ENCODE data around the gene ATF7.
"Not testable (repeated sequence)": the region's sequence is repeated elsewhere in the genome, so short reads cannot be mapped to it uniquely, and the experiment has no call there.

ATF7 gene

DNA sequence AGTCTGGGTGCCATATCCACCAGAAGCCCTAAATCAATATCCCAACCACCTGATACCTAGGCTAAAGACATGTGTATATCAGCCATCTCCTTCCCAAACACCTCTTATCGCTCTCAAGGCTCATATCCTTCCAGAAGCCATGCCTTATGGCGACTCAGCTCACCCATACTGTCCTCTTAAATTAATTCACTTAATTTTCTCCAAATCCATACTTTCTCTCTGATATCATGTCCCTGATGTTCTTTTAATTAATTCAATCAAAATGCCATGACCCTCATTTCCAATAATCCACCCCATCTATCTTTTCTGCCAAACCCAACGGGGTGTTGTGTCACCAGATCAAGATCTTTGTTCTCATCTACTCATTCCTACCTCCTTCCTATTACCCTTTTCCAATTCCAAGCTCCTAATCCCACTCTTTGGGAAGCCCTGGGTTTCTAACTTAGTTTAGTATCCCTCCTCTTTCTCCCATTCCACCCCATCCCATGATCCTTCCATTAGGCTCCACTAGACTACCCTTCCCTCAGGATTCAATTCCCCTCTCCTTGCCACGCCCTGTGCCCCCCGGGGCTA is 723 bp downstream of the ATF7 start:
- no peak for DNase-seq

DNA sequence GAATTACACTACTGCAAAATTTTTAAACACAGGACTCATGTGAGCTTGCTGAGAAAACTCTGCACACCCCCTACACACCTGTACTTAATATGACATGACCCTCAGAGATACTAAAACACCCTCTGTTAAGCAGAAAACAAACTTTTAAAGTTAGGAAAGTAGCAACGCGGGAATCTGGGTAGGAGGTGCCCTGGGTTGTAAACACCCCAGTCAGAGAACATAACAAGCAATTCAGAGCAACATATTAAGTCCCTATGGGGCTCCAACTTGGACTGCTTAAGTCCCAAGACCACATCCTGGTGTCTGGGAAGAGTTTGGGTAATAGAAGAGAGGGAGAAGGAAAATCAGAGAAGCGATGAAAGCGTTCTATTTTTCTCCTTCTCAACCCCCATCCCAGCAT is 1.2 kb downstream of the ATF7 start:
- no peak for DNase-seq

DNA sequence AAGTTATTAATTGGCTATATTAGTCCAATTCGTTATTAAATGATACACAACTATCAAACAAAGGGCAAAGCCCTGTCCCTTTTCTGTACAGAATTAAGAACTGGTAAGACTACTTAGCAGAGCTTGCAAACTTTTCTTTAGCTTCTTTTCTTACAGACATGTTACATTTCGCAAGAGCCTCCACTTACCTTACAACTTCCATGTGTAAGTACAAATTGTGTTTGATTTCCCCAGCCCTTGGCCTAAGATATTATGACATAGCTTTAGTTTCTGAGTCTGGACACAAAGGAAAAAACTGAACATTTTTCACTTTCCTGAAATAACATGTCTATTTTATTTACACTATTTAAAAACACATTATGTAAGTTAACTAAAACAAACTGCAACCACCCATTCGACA is 1.7 kb downstream of the ATF7 start:
- DNase-seq: no peak

DNA sequence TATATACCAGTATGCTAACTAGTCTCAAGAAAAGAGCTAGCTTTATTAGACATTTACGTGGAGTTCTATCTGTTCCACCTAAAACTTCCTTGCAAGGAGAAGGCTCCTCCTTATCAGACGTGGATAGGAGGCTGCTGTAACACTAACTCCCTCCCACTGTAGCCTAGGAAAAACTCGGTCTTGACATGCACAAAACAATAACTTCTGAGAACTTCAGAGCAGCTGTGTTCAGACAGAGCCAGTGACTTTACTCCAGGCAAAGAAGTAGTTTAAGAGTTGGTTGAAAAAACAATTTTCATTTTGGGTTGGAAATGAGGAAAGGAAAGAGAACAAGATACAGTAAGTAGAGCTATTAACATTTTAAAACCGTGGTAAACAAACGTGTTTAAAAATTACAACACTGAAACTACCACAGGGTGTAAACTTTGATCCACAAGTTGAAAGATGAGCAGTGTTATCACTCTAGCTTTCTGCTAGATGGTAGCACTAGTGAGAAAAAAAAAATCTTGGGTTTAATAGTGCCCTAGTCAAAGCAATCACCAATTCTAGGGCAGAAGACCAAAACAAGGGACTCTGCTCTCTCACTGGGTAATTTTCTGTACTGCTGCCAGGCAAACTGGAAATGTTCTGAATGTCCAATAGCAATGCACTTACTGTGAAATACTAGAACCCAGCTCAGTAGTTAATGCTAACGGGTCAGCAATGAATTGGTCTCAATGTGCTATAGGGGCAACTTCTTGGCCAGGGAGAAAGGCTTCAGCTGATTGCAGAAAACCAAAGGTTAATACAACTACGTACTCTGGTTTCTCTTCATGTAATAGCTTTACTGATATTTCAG is 2.4 kb downstream of the ATF7 start:
- no peak for DNase-seq

DNA sequence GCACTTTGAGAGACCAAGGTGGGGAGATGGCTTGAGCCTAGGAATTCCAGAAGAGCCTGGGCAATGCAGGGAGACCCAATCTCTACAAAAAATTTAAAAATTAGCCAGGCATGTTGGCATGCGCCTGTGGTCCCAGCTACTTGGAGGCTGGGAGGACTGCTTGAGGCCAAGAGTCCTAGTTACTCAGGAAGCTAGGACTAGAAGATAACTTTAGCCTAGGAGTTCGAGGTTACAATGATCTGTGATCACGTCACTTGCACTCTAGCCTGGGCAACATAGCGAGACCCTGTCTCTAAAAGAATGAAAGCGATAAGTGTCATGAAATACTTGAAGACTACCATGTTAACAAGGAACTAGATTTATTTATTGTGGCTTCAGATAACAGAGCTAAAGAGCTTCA is 3.5 kb downstream of the ATF7 start:
- DNase-seq: no peak

DNA sequence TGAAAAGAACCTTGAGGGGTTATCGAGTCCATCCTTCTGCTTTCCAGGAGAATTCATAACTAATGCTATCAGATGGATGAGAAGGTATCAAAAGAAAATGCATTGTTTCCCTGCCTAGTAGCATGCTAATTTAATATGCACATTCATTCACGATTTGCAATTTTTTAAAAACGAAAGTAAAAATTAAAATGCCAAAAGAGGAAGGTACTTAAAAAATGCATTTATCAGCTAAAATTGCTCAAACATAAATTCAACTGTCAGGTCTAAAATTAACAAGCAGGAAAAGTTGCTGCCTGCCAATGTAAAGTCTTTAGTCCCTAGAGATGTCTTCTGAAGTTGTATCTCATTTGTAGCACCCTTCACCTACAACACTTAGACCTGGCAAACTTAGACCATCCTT is 7.9 kb downstream of the ATF7 start:
- DNase-seq: no peak

DNA sequence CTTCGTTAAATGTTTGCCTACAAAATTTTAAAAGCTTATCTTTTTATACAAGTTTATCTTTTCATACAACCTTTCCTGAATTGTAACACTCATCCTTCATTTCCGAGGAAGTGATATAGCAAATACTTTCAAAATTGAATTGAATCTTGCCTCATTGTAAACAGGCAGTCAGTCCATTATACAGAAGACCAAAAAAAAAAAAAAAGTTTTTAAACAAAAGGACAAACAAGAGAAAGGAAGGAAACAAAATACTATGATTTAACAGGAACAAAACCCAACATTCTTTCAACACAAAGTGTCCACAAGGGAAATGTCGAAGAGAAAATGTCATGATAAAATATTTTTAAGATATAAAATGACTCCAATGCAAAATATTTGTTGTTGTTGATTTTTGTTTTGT is 8.5 kb downstream of the ATF7 start:
- no peak for DNase-seq

DNA sequence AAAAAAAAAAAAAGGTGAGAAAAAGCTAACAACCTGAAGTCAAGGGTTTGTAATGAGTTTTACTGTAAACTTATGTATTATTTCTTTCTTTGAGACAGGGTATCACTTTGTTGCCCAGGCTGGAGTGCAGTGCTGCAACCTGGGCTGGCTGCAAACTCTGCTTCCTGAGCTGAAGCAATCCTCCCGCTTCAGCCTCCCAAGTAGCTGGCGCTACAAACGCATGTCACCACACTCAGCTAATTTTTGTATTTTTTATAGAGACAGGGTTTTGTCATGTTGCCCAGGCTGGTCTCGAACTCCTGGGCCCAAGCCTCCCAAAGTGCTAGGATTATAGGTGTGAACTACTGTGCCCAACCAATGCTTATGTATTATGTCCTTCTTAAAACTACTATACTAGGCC is 9.2 kb downstream of the ATF7 start:
- DNase-seq: no peak

DNA sequence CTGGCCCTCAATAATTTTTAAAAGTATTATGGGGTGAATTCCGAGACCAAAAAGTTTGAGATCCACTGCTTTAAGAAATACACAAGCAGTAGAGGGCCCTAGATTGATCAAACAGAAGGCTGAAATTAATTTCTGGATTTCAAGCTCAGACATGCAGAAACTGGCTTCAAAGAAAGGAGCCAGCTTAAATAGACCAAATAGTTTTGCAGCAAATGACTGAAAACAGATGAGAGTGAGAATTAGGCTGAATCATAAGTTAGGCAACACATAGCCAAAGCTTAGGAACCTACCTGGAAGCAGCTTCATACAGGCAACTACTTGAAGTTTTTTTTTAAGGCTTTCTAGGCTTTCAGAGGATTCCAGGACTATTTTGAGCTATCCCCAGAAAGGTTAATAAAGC is 12.4 kb downstream of the ATF7 start:
- DNase-seq: no peak

DNA sequence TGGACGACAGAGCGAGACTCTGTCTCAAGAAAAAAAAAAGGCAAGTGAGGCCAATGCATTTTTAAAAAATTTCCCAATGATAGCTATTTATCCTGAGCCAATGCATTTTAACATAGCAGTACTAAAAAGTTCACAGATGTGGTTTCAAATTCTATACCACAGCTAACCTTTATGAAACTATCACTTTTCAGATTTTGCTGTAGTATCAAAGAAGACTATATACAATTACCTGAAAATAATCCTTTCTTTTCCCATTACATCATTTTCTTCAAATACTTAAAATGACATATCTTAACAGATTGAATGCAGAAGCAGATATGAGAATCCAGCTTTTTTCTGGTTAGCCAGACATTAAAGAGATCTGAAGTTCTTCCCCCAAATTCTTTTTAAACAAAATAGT is 13.2 kb downstream of the ATF7 start:
- DNase-seq: no peak

DNA sequence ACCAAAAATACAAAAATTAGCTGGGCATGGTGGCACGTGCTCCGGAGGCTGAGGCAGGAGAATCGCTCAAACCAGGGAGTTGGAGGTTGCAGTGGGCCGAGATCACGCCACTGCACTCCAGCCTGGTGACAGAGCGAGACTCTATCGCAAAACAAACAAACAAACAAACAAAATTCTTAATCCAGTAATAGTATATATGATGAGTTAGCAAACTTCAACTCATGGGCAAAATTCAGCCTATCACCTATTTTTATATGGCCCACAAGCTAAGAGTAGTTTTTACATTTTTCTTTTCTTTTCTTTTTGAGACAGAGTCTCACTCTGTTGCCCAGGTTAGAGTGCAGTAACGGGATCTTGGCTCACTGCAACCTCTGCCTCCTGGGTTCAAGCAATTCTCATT is 14.9 kb downstream of the ATF7 start:
- no peak for DNase-seq

DNA sequence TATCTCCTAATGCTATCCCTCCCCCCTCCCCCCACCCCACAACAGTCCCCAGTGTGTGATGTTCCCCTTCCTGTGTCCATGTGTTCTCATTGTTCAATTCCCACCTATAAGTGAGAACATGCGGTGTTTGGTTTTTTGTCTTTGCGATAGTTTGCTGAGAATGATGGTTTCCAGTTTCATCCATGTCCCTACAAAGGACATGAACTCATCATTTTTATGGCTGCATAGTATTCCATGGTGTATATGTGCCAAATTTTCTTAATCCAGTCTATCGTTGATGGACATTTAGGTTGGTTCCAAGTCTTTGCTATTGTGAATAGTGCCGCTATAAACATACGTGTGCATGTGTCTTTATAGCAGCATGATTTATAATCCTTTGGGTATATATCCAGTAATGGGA is 19.5 kb downstream of the ATF7 start:
- not testable (repeated sequence) for DNase-seq

DNA sequence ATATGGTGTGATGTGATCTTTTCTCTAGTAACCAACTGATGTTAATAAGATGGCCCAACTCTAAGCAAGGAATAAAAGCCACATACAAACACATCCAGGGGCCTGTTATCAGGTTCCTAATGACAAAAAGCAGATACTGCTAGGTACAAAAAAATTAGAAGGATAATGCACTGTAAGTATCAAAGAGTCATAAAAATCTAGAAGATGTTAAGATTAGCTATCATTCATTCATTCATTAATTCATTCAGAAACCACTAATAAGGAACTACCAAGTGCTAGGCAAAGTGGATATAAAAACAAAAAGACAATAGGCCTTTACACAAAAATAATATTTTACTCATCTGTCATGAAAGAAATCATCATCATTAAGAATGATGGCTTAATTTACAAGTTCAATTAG is 21.6 kb downstream of the ATF7 start:
- DNase-seq: no peak

DNA sequence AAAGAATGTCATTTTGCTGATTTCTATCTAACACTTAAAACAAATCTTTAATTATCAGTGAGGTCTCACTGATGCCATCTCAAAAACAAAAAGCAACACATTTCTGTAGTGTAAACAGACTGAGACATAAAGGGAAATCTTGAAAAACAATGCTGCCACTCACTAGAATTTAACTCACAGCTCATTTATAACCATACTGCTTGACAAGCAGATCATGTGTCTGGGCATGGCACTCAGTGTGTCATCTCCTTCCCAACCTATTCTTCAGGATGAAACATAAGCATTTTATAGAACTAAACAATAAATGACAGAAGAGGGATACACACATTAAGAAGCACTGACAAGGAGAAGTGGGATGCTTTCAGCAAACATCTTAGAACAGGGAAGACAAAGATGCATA is 22.4 kb downstream of the ATF7 start:
- DNase-seq: no peak

DNA sequence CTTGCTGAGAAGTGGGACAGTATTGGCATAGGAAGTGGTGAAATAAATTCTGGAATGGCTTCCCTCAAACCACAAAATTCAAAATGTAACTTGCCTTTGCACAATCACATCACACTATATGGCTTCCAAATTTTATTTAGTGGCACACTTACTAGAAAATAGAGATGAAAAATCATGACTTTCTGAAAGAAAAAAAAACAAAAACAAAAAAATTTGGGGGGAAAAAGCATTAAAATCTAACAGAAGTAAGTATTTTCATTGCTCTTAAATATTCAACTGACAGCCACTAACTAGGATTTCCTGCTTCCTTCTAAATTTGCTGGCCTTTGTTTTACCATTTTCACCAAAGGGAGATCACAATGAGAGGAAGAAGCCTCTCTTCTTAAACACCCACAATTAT is 23.0 kb downstream of the ATF7 start:
- no peak for DNase-seq

DNA sequence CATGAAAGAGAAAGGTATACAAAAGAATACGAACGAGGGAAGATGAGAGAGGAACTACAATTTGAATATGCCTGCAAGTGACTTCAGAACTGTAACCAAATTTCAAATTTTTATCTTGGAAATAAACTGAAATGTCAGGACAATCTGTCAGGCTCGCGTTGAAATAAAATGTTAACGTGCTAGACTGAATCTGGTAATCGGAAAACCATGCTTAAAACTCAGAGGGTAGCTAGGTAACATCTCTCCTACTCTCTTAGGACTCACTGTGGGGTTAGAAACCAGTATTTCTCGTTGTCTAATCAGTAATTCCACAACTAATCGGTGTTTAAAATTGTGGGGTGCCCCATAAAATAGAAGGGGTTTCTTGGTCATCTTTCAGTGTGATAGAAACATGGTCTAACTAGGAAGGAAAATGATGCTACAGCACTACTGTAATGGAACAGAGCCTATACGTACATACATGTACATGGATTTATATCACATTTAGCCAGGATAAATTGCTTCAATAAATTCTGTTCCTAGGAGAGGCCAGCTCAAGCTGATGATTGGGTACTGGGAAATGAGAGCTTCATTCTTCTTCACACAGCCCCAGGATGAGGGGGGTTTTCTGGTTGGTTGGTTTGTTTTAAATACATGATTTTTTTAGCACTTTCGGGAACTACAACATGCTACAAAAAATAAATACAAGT is 23.9 kb downstream of the ATF7 start:
- DNase-seq: no peak

DNA sequence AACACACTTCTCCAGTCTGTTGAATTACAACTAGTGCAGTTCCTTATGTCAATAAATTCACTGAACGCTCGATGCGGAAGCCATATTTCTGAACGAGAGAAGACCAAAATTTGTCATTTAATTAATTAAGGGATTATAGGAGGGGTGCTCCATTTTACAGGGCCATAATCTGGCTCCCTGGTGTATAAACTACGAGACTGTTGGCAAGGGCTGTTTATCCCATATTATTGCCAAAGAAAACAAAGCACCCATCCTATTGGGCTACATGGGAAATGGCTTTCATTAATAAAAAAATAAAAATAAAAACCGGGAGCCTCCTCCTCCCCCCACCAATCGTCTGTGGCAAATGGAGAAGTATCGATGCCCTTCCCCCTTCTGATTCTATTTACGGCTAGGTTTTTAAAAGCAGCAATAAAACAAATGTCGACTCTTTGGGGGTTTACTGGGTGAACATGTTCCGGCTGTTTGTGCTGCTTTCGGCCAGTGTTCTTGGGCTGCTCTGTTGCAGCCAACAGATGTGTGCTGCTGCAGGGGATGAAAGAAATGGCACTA is 24.8 kb downstream of the ATF7 start:
- DNase-seq: no peak

DNA sequence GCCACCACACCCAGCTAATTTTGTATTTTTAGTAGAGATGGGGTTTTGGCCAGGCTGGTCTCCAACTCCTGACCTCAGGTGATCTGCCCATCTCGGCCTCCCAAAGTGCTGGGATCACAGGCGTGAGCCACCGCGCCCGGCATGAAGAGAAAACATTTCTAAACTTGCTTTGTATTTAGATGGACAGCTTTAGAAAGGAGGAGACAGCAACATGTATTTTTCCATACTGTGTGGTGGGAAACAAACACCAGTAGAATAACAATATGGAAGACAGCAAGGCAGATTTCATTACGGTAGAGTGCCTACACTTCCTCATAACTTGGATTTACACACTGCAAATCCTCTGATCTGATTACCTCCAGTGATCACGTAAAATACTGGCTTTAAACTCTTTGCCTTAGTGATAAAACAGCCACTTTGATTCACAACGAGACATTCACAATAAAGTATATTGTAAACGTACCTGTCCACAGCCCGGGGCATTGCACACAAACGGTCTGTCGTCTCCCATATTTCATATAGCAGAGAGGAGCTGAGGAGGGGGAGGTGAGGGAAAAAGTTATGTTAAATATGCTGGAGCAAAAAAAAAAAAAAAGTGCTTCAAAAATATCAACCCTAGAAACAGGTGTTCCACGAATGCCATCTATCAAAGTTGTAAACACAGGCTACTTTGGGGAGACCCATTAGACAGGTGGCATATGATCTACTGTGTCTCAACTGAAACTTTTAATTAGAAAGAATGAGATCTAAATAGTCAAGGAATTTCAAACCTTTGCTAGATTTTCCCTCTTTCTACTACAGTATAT is 25.5 kb downstream of the ATF7 start:
- no peak for DNase-seq

DNA sequence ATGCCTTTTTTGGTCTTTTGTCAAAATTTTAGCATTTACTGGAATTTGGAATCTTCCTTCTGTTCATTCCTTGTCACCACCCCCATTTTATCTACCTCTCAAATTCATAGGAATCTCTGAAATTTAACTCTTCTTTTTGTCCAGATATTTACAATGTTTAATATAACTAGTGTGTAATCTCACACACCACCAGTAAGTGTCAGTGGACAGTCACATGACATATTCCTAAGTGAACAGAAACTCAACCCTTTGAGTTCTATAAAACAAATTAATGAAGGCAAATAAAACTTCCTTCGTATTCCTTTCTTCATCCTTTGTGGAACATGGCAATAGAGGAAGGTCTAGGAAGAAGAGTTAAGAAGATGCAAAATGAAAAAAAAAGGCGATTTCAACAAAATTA is 26.6 kb downstream of the ATF7 start:
- DNase-seq: no peak

DNA sequence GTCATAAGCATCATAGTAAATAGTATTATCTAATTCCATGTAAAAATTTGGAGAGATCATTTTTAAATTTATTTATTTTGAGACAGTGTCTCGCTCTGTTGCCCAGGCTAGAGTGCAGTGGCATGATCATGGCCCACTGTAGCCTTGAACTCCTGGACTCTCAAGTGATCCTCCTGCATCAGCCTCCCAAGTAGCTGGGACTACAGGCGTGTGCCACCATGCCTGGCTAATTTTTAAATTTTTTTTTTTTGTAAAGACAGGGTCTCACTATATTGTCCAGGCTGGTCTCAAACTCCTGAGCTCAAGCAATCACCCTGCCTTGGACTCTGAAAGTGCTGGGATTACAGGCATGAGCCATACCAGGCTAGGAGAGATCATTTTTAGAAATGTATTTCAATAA is 27.2 kb downstream of the ATF7 start:
- DNase-seq: not testable (repeated sequence)

DNA sequence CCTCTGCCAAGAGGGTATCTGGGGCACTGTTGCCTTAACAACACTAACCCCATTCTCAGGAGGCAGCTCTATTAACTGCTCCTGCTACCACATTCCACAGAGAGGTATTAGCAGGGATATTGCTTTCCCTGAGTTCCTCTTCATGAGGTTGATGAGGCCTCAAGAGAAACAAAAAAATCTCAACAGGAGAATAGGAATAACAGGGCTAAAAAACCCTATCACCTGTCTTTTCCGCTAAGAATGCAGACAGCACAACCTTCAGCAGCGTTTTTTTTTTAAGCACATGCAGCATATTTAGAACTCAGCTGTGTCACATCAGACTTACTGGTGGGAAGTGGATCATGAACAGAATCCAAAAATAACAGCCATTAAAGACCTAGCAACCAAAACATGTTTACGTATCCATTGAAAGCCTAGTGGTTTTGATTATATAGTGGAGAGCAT is 29.2 kb downstream of the ATF7 start:
- no peak for DNase-seq

DNA sequence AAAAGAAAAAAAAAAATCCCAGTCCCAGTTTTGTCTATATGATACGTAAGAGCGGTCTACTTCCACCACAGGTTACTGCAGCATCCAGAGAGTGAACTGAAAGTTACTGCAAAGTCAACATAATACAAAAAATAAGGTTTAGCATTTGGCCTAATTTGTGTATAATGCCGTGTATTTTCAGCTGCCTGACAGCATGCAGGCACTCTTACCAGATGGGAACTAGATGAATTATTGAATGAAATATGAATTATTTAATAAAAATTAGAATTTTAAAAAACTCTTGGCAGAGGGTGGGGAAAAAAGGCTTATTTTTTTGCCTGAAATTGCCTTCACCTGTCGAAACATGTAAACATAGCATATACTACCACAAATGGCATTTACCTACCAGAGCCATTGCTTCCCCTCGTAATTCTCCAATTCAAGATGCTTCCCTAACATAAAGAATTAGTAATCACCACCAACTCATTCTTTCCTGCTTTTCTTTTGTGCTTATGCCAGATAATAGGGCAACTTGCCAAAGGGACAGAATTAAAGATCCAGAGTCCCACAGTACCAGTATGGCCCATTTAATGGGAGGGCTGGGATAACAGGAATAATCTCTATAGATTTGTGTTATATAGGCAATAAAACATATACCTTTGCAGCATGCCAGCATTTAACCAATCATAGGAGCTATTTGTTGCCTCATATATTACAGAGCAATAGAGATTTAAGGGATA is 31.1 kb downstream of the ATF7 start:
- no peak for DNase-seq
